A673 (cell line): ENCODE results near the gene RAB11FIP3. TPM values are rescaled to one million over a fixed set of nuclear protein-coding genes. Genes with fewer than 3 reads are reported as not detected.

Experiments used
- BruUV-seq: library from RNA; stranded (reverse); fragments of 400-500 nt; replicated peaks from 2 replicates; lab custom pipeline; 2021; lab: Mats Ljungman, UMichigan
- CTCF ChIA-PET: fragments of 300-600 bp; sonication (Branson Sonifier 250); formaldehyde crosslinking; loops from one replicate; lab custom pipeline; 2022; ENCODE audit warnings: antibody characterized with exemption; lab: Charles Lee
- POLR2A ChIA-PET: fragments of 300-600 bp; sonication (Branson Sonifier 250); formaldehyde crosslinking; loops from one replicate; lab custom pipeline; 2022; ENCODE audit warnings: antibody characterized with exemption; ENCODE audit not compliant: low non-redundant PET; lab: Charles Lee
- DNase-seq: peaks from one replicate; pipeline ENCODE4 v3.0.0-alpha.2; 2015; ENCODE audit warnings: low spot score
- H3K27ac ChIP-seq: fragments of 200-600 bp; sonication (generic); 2 replicates; pipeline ENCODE4 v1.5.1; 2016; ENCODE audit warnings: mixed run types, low read depth, mild to moderate bottlenecking, mixed read lengths, antibody characterized with exemption, low read length; ENCODE audit not compliant: poor library complexity, severe bottlenecking
- H3K27me3 ChIP-seq: fragments of 200-600 bp; sonication (generic); replicated peaks from 2 replicates; pipeline ENCODE4 v1.6.1; 2017; ENCODE audit warnings: mixed run types, low read depth, mild to moderate bottlenecking, mixed read lengths, antibody characterized with exemption, low read length; ENCODE audit not compliant: insufficient read depth, poor library complexity
- H3K36me3 ChIP-seq: fragments of 200-600 bp; sonication (generic); 2 replicates; pipeline ENCODE4 v1.6.1; 2016; ENCODE audit warnings: mixed run types, mild to moderate bottlenecking, mixed read lengths, antibody characterized with exemption, low read length; ENCODE audit not compliant: insufficient read depth, poor library complexity, severe bottlenecking
- H3K4me1 ChIP-seq: fragments of 200-600 bp; sonication (generic); 2 replicates; pipeline ENCODE4 v1.6.1; 2017; ENCODE audit warnings: mixed run types, mild to moderate bottlenecking, mixed read lengths, antibody characterized with exemption, low read length; ENCODE audit not compliant: insufficient read depth, poor library complexity, severe bottlenecking
- H3K4me3 ChIP-seq: fragments of 200-600 bp; sonication (generic); 2 replicates; pipeline ENCODE4 v1.5.1; 2016; ENCODE audit warnings: low read depth, mixed run types, mild to moderate bottlenecking, mixed read lengths, low read length; ENCODE audit not compliant: poor library complexity, severe bottlenecking
- H3K9me3 ChIP-seq: fragments of 200-600 bp; sonication (generic); 2 replicates; pipeline ENCODE4 v1.6.1; 2016; ENCODE audit warnings: mixed run types, low read depth, mild to moderate bottlenecking, mixed read lengths, antibody characterized with exemption, low read length; ENCODE audit not compliant: poor library complexity, severe bottlenecking
- EZH2 ChIP-seq: fragments of 200-600 bp; sonication (generic); IDR thresholded peaks from 2 replicates; pipeline ENCODE4 v1.6.1; 2017; ENCODE audit warnings: borderline replicate concordance, low read depth, mild to moderate bottlenecking, mixed read lengths, antibody characterized with exemption, low read length; ENCODE audit not compliant: poor library complexity, severe bottlenecking
- intact Hi-C: fragments of 100-400 bp; cut with micrococcal nuclease; formaldehyde crosslinking; loops from one replicate; pipeline ENCODE4 v1.10.0; 2022; ENCODE audit not compliant: unreplicated experiment
- total RNA-seq: library from RNA; stranded (reverse); gene quantifications from 2 replicates; pipeline ENCODE4 v1.2.3, GENCODE V29; 2021
- TF ChIP-seq, protein P1 (sequence below): fragments of 300-800, 200-600 bp; sonication (generic); conservative IDR thresholded peaks from 2 replicates; pipeline ENCODE4 v1.5.1; 2017; ENCODE audit warnings: low read depth, mild to moderate bottlenecking, antibody characterized with exemption, low read length, moderate library complexity, mixed read lengths

Gene RAB11FIP3
- total RNA-seq, 1 experiment from 2014 or later: 44.8 TPM

GRCh38 chr16:534856-535445 is 109.5 kb downstream of the RAB11FIP3 start:
- BruUV-seq: no TSS peak
- intact Hi-C loops: no loop called here
- ChIA-PET CTCF (no interaction called here), POLR2A (no interaction called here)
- no peaks in the 10 kb centered on the region for H3K4me1 ChIP-seq
- no peaks in the 10 kb centered on the region for H3K36me3 ChIP-seq
- H3K27ac ChIP-seq: no peak overlapping the region
- no peaks in the 10 kb centered on the region for H3K9me3 ChIP-seq
- H3K4me3 ChIP-seq: no peak overlapping the region
- H3K27me3 ChIP-seq: no peaks in the 10 kb centered on the region
- TF ChIP-seq EZH2: no peak
- TF ChIP-seq, protein P1, sequence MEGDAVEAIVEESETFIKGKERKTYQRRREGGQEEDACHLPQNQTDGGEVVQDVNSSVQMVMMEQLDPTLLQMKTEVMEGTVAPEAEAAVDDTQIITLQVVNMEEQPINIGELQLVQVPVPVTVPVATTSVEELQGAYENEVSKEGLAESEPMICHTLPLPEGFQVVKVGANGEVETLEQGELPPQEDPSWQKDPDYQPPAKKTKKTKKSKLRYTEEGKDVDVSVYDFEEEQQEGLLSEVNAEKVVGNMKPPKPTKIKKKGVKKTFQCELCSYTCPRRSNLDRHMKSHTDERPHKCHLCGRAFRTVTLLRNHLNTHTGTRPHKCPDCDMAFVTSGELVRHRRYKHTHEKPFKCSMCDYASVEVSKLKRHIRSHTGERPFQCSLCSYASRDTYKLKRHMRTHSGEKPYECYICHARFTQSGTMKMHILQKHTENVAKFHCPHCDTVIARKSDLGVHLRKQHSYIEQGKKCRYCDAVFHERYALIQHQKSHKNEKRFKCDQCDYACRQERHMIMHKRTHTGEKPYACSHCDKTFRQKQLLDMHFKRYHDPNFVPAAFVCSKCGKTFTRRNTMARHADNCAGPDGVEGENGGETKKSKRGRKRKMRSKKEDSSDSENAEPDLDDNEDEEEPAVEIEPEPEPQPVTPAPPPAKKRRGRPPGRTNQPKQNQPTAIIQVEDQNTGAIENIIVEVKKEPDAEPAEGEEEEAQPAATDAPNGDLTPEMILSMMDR: no peak
- no peak for DNase-seq

DNA sequence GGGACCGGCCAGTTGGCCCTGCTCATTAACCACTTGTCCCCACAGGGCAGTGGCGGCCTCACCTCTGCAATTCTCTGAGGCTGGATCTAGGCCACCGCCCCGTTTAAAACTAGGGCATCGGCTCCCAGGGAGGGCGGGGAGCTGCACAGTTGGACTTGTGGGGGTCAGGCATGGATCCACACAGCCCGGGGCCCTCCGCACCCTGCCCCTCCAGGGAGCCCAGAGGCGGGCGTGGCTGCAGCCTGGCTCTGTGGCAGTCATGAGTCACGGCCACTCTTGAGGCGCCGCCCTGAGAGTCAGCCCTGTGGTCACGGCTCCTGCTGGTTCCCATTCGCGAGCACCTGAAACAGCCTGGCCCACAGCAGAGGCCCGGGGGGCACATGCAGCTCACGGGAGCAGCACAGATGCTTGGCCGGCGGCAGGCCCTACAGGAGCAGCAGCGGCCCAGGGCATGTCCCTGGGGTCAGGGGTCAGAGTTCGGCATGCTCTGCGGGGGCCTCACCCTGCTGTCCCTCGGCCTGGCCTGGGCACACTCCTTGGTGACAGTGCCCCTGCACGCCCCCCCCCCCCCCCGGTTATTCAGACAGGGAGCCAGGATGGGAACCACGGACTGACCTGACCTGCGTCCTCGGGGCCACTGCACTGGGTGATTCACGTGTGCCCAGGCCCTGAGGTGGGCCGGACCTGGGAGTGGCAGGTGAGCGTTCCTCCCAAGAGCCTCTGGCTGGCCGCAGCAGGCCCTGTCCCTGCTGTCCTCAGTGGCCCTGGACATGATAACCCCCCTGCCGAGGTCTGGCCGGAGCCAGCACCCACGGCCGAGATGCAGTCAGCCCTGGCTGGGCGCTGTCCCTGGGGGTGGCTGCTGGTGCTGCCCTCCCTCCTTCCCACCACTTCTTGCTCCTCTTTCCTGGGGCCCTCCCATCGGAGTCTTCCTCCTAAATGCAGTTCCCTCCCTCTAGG is 110.3 kb downstream of the RAB11FIP3 start:
- no peaks in the 10 kb centered on the region for H3K9me3 ChIP-seq
- no peak for TF ChIP-seq EZH2
- TF ChIP-seq, protein P1: no peak
- no peaks in the 10 kb centered on the region for H3K27me3 ChIP-seq
- H3K4me1 ChIP-seq: no peaks in the 10 kb centered on the region
- no TSS peak for BruUV-seq
- intact Hi-C loops: no loop called here
- no peak overlapping the region for H3K27ac ChIP-seq
- ChIA-PET POLR2A (no interaction called here), CTCF (no interaction called here)
- no peak for DNase-seq
- no peaks in the 10 kb centered on the region for H3K36me3 ChIP-seq
- H3K4me3 ChIP-seq: no peak overlapping the region

DNA sequence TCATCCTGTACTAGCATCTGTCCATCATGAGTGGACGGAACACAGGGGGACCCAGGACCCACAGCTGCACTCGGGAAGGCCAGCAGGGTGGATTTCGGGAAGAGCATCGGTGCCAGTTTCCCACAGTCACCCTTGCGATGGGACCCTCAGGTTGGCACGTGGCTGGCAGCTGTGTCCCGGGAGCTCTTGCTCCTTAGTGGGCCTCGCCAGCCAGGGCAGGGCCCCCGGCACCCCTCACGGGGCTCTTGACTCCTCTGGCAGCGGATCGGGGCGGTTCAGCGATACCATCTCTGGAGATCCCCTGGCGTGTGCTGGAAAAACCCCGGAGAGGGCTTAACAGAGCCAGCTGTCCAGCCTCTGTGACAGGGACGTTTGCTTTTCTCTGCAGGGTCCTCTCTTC is 111.3 kb downstream of the RAB11FIP3 start:
- Histone ChIP-seq H3K36me3 (no peaks in the 10 kb centered on the region), H3K27me3 (no peaks in the 10 kb centered on the region), H3K27ac (no peak overlapping the region), H3K4me3 (no peak overlapping the region), H3K4me1 (no peaks in the 10 kb centered on the region), H3K9me3 (no peaks in the 10 kb centered on the region)
- CTCF ChIA-PET: no interaction called here
- intact Hi-C loops: no loop called here
- POLR2A ChIA-PET: no interaction called here
- no peak for DNase-seq
- no TSS peak for BruUV-seq
- no peak for TF ChIP-seq EZH2
- TF ChIP-seq, protein P1: no peak
